KG1 (cell line): ENCODE data around the gene POU2AF2.
"Not testable (repeated sequence)": the region's sequence is repeated elsewhere in the genome, so short reads cannot be mapped to it uniquely, and the experiment has no call there.

Experiments used
- DNase-seq: peaks from one replicate; lab custom pipeline; 2025; lab: John Stamatoyannopoulos, UW

The POU2AF2 gene, protein sequence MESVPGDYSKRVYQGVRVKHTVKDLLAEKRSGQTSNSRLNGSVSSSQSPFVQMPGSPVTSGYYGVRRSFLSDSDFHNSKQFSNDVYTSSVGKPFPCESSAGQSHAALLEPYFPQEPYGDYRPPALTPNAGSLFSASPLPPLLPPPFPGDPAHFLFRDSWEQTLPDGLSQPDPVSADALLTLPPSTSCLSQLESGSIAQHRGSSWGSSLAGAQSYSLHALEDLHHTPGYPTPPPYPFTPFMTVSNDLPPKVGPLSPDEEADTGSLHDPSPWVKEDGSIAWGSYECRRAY

DNA sequence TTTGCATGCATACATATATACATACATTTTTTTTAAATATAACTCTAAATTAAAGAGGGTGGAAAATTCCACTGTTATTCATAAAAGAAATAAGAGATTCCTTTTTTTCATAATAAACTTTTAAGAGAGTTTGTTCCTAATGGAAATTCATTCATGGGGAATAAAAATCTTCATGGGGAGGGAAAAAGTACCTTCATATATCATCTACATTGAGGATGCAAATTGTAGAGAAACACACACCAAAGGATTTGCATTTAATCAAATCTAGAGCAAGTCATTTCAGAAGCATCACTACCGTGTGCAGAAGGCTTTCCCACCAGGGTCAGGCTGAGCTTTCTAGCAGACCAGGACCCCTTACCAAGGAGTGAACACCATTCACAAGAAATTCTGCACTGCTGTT is at the start of gene POU2AF2:
Gene POU2AF2 (plus strand): TSS at position 301 of the 400 bp plus-strand sequence. CDS start 129 bp downstream, outside the sequence.
- no peak for DNase-seq

DNA sequence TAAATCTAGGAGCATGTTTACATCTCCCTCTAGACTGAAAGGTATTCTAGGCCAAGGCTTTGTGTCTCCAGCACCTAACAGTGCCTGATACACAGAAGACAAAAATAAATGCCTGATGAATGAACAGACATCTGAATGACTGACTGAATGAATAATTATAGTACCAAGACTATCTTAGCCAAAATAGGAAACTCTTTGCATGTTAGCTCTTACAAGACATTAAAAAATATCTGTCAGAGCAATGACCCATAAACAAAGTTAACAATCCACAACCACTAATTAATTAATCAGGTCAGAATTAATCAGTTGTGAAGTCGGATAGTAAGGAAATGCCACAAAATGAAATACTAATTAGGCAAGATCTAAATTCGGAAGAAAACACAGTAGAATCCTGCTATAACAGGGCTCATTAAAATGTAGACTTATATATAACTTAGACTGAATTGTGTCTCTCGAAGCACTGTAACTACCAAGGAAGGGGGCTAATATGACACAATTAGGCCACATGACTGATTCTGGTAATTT is 45.5 kb upstream of the POU2AF2 start:
- DNase-seq, result no peak

GRCh38 chr11:111204211-111204610 is 41.3 kb upstream of the POU2AF2 start:
- no peak for DNase-seq

DNA sequence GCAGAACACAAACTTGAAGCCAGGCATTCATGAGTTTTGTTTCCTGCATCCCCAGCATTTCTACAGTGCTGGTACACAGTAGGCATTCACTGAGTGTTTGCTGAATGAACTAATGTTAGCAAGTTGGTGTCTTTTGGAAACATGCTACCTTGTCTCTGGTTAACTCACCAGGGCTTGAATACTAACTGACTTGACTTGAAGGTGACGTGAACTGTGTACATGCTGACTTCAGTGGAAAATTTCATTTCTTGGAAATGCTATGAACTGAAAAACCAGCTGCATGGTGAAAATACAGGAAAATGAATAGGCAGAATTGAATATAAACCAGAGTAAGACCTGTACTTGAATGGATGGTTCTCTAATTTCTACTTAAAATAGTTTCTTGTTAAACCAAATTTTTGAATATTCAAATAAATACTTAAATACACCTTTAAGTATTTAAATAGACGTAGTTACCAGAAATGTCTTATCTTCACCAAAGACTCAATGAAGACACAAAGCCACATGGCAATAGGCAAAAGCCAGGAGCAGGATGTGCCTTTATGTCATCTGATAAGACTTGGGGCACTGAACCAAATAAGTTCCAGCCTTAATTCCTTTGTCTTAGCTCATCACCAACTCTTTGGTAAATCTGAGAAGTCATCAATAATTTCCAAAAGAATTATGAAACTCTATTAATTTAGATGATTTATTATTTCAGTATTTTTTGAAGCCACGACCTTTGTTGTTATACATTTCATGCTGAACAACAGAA is 39.7 kb upstream of the POU2AF2 start:
- no peak for DNase-seq

DNA sequence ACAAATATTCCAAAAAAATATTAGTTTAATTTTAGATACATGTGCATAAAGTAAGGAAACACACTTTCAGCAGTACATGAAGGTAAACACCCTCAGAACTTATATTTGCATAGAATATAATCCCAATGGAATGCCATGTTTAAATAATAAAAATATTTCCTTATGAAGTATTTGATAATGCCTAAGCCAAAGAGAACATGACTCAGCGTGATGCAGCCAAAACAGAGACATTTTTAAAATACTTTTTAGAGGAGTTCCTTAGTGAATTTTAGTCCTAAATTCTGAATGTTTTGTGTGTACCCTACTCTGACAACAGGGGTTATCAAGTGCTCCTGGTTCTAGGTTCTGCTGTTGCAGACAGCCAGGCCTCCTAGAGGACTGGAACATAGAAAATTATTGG is 39.1 kb upstream of the POU2AF2 start:
- no peak for DNase-seq

DNA sequence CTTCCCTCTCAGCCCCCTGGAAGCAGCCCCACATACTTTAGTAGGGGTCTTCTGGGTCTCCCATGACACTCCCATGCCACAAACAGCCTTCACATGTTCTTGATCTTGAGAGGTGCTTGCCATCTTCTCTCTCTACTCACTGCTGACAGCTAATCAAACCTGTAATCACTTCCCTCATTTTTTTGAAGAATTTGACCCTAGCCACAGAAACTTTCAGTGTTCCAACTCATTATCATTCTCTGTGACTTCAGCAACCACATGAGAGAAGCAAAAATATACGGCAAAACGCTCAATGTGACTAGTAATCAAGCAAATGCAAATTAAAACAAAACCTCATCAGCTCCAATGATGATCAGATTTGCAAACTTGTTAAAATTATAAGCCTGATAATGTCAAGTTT is 38.3 kb upstream of the POU2AF2 start:
- no peak for DNase-seq

DNA sequence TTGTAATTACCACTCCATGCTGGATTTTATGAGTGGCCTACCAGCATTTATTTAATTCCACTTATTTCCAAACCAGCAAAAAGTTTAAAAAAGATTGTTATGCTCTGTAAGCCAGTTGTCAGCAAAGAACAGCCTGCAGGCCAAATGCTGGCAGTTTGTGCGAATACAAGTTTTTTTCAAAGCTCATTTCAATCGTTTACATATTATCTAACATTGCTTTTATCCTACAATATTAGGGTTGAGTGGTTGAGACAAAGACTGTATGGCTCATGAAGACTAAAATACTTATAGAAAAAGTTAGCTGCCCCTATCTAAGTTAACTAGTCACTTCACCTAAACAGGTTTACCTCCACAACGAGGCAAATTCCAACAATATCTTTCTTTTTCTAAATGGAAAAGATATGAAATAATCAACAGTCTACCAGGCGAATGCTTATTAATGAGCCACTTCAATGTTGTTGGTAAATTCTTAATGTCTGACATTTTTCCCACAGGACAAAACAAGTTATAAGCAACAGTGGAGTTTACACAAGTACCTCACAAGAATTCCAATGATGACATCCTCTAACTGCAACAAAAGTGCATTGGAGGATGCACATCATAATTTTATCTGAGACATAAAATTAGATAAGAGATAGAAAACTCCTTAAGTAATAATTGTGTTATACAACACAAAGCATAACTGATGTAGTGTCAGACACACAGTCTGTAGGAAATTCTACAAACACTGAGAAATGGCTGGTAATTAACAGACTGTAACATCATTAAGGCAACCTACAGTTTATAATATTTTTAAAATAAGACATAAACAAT is 35.8 kb upstream of the POU2AF2 start:
- no peak for DNase-seq

GRCh38 chr11:111213256-111213655 is 32.3 kb upstream of the POU2AF2 start:
- no peak for DNase-seq

DNA sequence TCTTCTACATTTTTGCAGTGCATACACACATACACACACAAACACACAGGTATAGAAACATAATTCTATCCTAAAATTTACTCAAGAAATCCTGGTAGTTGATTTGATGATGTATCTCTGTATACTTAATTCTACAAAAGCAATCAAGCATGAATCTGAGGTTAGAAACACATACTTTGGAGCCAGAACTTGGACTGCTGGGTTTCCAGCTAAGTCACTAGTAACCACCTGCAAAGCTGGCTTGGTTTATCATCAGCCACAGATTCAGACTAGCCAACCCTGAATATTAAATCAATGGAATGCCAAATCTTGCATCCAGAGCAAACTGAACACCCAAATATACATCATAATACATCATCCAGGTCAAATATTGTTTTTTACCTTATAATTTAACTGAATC is 24.8 kb upstream of the POU2AF2 start:
- no peak for DNase-seq

GRCh38 chr11:111221208-111221607 is 24.3 kb upstream of the POU2AF2 start:
- DNase-seq, result no peak

- DNase-seq, result not testable (repeated sequence)
These were observed 23.6 kb upstream of the POU2AF2 start for GRCh38 chr11:111221936-111222335.

GRCh38 chr11:111222821-111223455 is 22.6 kb upstream of the POU2AF2 start:
- DNase-seq, result peak; percentile 69

DNA sequence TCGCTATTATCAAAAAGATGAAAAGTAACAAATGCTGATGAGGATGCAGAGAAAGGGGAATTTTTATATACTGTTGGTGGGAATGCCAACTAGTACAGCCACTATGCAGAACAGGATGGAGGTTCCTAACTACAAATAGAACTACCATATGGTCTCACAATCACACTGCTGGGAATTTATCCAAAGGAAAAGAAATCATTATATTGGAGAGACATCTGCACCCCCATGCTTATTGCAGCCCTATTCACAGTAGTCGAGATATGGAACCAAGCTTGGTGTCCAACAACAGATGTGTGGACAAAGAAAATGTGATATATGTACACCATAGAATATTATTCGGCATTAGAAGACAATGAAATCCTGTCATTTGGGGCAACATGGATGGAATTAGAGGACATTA is 19.6 kb upstream of the POU2AF2 start:
- no peak for DNase-seq

DNA sequence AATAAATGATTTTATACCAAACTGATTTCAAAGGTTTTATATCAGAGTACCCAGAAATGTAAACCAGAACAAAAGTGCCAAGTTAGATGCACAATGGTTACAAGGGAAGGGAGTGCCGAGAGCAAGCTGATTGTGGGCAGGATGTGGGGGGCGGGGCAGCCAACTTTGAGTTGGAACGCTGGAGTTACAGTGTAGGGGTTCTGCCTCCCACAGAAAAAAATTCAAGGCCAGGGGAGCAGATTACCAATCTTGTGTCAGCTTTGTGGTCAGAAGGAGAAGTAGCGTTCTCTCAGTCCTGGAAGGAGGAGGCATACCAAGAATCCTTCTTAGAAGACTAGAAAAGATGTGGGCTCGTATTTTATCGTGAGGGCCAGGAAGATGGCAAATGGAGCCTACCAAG is 15.9 kb upstream of the POU2AF2 start:
- no peak for DNase-seq

GRCh38 chr11:111230122-111230465 is 15.4 kb upstream of the POU2AF2 start:
- no peak for DNase-seq

DNA sequence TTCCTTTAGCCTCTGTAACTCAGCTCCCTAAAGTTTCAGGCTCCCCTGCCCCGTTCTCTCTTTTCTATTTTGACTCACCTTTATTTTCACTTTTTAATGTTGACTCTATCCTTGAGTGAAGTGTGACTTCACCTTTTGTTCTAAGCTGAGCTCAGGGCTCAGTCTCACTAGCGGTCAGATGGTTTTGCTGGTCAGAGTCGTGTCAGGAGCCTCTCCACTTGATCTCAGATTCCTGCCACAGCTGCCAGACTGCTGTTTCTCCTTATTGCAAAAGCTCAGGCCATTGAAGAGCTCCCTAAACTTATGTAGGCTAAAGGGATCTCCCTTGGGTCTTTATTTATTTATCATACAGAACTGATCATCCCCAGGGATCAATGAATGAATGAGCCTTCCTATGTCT is 13.7 kb upstream of the POU2AF2 start:
- DNase-seq, result no peak

DNA sequence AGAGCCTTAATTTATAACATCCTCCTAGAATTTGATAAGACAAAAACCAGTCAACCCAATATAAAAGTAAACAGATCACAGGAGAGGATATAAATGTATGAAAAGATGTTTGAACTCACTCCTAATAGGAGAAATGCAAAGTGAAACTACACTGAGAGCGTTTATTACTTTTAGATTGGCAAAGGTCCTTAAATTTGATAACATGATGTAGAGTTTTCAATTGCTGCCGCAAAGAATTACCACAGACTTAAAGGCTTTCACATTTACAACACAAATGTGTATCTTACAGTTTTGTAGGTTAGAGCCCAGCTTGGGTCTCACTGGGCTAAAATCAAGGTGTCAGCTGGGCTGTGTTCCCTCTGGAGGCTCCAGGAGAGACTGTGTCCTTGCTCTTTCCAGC is 9.1 kb upstream of the POU2AF2 start:
- no peak for DNase-seq

DNA sequence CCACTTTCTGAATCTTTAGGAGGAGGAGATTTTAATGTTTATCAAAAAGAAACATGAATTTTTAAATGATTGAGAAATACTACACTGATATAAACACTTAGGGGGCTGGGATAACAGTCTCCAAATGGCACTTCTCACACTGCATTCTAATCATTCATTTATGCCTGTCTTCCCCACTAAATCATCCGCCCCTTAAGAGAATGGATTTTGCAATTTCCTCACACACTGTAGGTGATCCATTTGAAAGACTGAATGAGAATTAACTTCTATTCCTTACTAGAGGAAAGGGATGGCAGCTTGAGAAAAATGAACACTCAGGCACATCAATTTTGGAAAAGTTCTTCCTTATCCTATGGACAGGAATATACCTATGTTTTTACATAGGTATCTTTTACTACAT is 7.6 kb upstream of the POU2AF2 start:
- DNase-seq, result no peak

- no peak for DNase-seq
These were observed 1.4 kb downstream of the POU2AF2 start for GRCh38 chr11:111246956-111247355.

DNA sequence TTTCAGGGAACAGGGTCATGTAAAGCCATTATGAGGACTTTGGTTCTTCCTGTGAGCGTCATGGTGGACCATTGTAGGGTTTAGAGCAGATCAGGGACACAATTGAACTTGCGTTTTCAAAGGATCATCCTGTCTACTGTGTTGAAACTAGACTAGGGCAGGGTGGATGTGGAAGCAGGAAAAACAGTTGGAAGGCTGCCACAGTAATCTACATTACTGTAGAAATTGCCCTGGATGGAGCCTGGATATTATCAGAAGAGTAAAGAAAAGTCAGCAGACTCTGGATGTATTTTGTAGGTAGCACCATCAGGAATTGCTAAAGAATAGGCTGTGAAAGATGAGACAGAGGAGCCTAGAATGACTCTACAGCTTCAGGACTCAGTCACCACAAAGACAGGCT is 5.4 kb downstream of the POU2AF2 start:
- DNase-seq, result no peak

- no peak for DNase-seq
These were observed 7.6 kb downstream of the POU2AF2 start for GRCh38 chr11:111253131-111253530.

DNA sequence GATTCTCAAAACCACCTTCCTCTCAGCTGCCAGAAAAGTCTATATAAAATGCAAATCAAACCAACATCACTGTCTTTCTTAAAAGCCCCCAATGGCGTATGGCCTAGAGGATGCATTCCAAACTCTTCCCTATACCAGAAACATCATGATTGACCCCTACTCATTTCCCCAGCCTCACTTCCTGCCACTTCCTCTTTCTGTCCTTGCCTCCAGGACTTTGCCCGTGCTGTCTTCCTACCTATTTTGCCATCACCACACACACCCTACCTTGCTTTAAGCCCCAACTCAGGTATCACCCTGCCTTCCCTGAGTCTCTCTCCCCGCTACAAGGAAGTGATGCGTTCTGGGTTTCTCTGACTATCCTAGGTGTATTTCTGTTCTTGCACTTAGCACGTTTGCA is 8.1 kb downstream of the POU2AF2 start:
- no peak for DNase-seq
